PC-3 (cell line): ENCODE data around the gene PHF2. TPM values are rescaled to one million over a fixed set of nuclear protein-coding genes. Genes with fewer than 3 reads are reported as not detected.

ENCODE experiments used
- ATAC-seq: fragments of 200-7000 bp; cut with Tn5 transposase; 2 replicates; pipeline ENCODE4 v1.9.1; 2020; ENCODE audit warnings: mild to moderate bottlenecking, moderate library complexity
- BruUV-seq: library from RNA; stranded (reverse); fragments of 400-500 nt; replicated peaks from 2 replicates; lab custom pipeline; 2021; lab: Mats Ljungman, UMichigan
- CTCF ChIA-PET: fragments of 300-600 bp; sonication (Branson Sonifier 250); formaldehyde crosslinking; loops from one replicate; lab custom pipeline; 2022; ENCODE audit warnings: antibody characterized with exemption; lab: Charles Lee
- POLR2A ChIA-PET: fragments of 300-600 bp; sonication (Branson Sonifier 250); formaldehyde crosslinking; loops from one replicate; lab custom pipeline; 2022; ENCODE audit warnings: antibody characterized with exemption; ENCODE audit not compliant: unreplicated experiment; lab: Charles Lee
- DNase-seq: peaks from one replicate; pipeline ENCODE4 v3.0.0-alpha.2; 2015
- H2AFZ ChIP-seq: fragments of 300-600 bp; sonication (generic); 2 replicates; pipeline ENCODE4 v1.6.0; 2016; ENCODE audit warnings: antibody characterized with exemption, low read length
- H3F3A ChIP-seq: fragments of 300-600 bp; sonication (generic); one replicate; pipeline ENCODE4 v1.6.0; 2017; ENCODE audit warnings: antibody characterized with exemption, low read length, control low read depth, mild to moderate bottlenecking; ENCODE audit not compliant: unreplicated experiment
- H3K27ac ChIP-seq: fragments of 300-600 bp; sonication (generic); 2 replicates; pipeline ENCODE4 v1.5.1; 2016; ENCODE audit warnings: mild to moderate bottlenecking, low read length
- H3K27me3 ChIP-seq: fragments of 300-600 bp; sonication (generic); 2 replicates; pipeline ENCODE4 v1.6.1; 2016; ENCODE audit warnings: low read length, mixed read lengths
- H3K36me3 ChIP-seq: fragments of 300-600 bp; sonication (generic); 2 replicates; pipeline ENCODE4 v1.6.1; 2016; ENCODE audit warnings: low read depth, mixed run types, low read length, mixed read lengths
- H3K4me1 ChIP-seq: fragments of 300-600 bp; sonication (generic); 2 replicates; pipeline ENCODE4 v1.5.1; 2016; ENCODE audit warnings: low read length; ENCODE audit not compliant: insufficient read depth
- H3K4me2 ChIP-seq: fragments of 300-600 bp; sonication (generic); 2 replicates; pipeline ENCODE4 v1.6.0; 2016; ENCODE audit warnings: low read length
- H3K4me3 ChIP-seq: fragments of 300-600 bp; sonication (generic); 2 replicates; pipeline ENCODE4 v1.5.1; 2016; ENCODE audit warnings: mild to moderate bottlenecking, low read length, mixed read lengths
- H3K79me2 ChIP-seq: fragments of 300-600 bp; sonication (generic); 2 replicates; pipeline ENCODE4 v1.6.1; 2017; ENCODE audit warnings: low read length, mixed read lengths
- H3K9ac ChIP-seq: fragments of 300-600 bp; sonication (generic); 2 replicates; pipeline ENCODE4 v1.6.0; 2016; ENCODE audit warnings: mild to moderate bottlenecking, low read length
- H3K9me2 ChIP-seq: fragments of 300-600 bp; sonication (generic); replicated peaks from 2 replicates; pipeline ENCODE4 v1.6.1; 2016; ENCODE audit warnings: mixed run types, low read length, mixed read lengths
- H3K9me3 ChIP-seq: fragments of 300-600 bp; sonication (generic); 2 replicates; pipeline ENCODE4 v1.6.1; 2016; ENCODE audit warnings: low read length, mixed read lengths
- H4K20me1 ChIP-seq: fragments of 300-600 bp; sonication (generic); 2 replicates; pipeline ENCODE4 v1.6.1; 2016; ENCODE audit warnings: low read length, mixed read lengths
- EZH2 ChIP-seq: fragments of 300-600 bp; sonication (generic); IDR thresholded peaks from one replicate; pipeline ENCODE4 v1.6.1; 2017; ENCODE audit warnings: antibody characterized with exemption, mild to moderate bottlenecking, low read length; ENCODE audit not compliant: unreplicated experiment
- EZH2phosphoT487 ChIP-seq: fragments of 300-600 bp; sonication (generic); IDR thresholded peaks from 2 replicates; pipeline ENCODE4 v1.6.1; 2018; ENCODE audit warnings: mild to moderate bottlenecking, antibody characterized with exemption, low read length, borderline replicate concordance
- intact Hi-C: fragments of 100-400 bp; cut with micrococcal nuclease; formaldehyde crosslinking; loops from 2 replicates; pipeline ENCODE4 v1.9.0; 2023
- total RNA-seq: library from RNA; depleted of rRNA; stranded (reverse); fragments of >200 nt; gene quantifications from 2 replicates; pipeline ENCODE4 v1.2.3, GENCODE V29; 2014
- TF ChIP-seq, protein P1 (sequence below): fragments of 300-600 bp; sonication (generic); conservative IDR thresholded peaks from 2 replicates; pipeline ENCODE4 v1.5.1; 2017; ENCODE audit warnings: antibody characterized with exemption, low read depth, mild to moderate bottlenecking, low read length

Gene PHF2
- total RNA-seq, 1 experiment from 2014 or later: 10.6 TPM

GRCh38 chr9:93636172-93636661 is 59.8 kb downstream of the PHF2 start:
- H3K4me1 ChIP-seq: no peaks in the 10 kb centered on the region
- TF ChIP-seq EZH2phosphoT487 (no peak), EZH2 (no peak)
- TF ChIP-seq, protein P1, sequence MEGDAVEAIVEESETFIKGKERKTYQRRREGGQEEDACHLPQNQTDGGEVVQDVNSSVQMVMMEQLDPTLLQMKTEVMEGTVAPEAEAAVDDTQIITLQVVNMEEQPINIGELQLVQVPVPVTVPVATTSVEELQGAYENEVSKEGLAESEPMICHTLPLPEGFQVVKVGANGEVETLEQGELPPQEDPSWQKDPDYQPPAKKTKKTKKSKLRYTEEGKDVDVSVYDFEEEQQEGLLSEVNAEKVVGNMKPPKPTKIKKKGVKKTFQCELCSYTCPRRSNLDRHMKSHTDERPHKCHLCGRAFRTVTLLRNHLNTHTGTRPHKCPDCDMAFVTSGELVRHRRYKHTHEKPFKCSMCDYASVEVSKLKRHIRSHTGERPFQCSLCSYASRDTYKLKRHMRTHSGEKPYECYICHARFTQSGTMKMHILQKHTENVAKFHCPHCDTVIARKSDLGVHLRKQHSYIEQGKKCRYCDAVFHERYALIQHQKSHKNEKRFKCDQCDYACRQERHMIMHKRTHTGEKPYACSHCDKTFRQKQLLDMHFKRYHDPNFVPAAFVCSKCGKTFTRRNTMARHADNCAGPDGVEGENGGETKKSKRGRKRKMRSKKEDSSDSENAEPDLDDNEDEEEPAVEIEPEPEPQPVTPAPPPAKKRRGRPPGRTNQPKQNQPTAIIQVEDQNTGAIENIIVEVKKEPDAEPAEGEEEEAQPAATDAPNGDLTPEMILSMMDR: no peak
- no peak for ATAC-seq
- ChIA-PET CTCF (no interaction called here), POLR2A (no interaction called here)
- no peak overlapping the region for H3K4me2 ChIP-seq
- no peak overlapping the region for H3K9ac ChIP-seq
- H3K4me3 ChIP-seq: no peak overlapping the region
- no peaks in the 10 kb centered on the region for H3K27me3 ChIP-seq
- DNase-seq: no peak
- no peaks in the 10 kb centered on the region for H3K9me2 ChIP-seq
- intact Hi-C loops: no loop called here
- no peaks in the 10 kb centered on the region for H3K9me3 ChIP-seq
- H2AFZ ChIP-seq: no peak overlapping the region
- H3K36me3 ChIP-seq: no peaks in the 10 kb centered on the region
- H3K79me2 ChIP-seq: no peaks in the 10 kb centered on the region
- H3F3A ChIP-seq: no peaks in the 10 kb centered on the region
- no peaks in the 10 kb centered on the region for H4K20me1 ChIP-seq
- BruUV-seq: no TSS peak
- no peak overlapping the region for H3K27ac ChIP-seq

GRCh38 chr9:93636667-93637066 is 60.3 kb downstream of the PHF2 start:
- ChIA-PET POLR2A (no interaction called here), CTCF (no interaction called here)
- Histone ChIP-seq H3F3A (no peaks in the 10 kb centered on the region), H3K9me3 (no peaks in the 10 kb centered on the region), H3K79me2 (no peaks in the 10 kb centered on the region), H3K4me1 (no peaks in the 10 kb centered on the region), H2AFZ (no peak overlapping the region), H4K20me1 (no peaks in the 10 kb centered on the region), H3K9me2 (no peaks in the 10 kb centered on the region), H3K36me3 (no peaks in the 10 kb centered on the region), H3K4me2 (no peak overlapping the region), H3K27ac (no peak overlapping the region), H3K9ac (no peak overlapping the region), H3K4me3 (no peak overlapping the region), H3K27me3 (no peaks in the 10 kb centered on the region)
- DNase-seq (no peak), ATAC-seq (no peak)
- BruUV-seq: no TSS peak
- TF ChIP-seq, protein P1: no peak
- TF ChIP-seq EZH2 (no peak), EZH2phosphoT487 (no peak)
- intact Hi-C loops: no loop called here

DNA sequence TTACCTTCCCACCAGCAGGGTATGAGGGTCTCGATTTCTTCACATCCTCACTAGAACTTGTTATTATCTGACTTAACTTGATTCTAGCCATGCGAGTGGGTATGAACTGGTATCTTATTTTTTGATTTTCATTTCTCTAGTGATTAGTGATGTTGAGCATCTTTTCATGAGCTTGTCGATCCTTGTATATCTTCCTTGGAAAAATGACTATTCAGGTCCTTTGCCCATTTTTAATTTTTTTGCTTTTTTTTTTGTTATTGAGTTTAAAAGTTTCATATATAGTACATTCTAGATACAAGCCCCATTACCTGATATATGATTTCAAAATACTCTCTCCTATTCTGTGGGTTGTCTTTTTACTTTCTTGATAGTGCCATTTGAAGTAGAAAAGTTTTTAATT is 61.5 kb downstream of the PHF2 start:
- no peaks in the 10 kb centered on the region for H4K20me1 ChIP-seq
- BruUV-seq: no TSS peak
- no peaks in the 10 kb centered on the region for H3K27me3 ChIP-seq
- ATAC-seq (no peak), DNase-seq (no peak)
- no peak overlapping the region for H3K4me3 ChIP-seq
- H3K4me1 ChIP-seq: peaks cover 1% of the 10 kb centered on the region; the same call in 1 of the 2 replicates
- no peak overlapping the region for H3K9ac ChIP-seq
- H3K36me3 ChIP-seq: no peaks in the 10 kb centered on the region
- H2AFZ ChIP-seq: no peak overlapping the region
- no peaks in the 10 kb centered on the region for H3K9me2 ChIP-seq
- ChIA-PET CTCF (no interaction called here), POLR2A (no interaction called here)
- TF ChIP-seq EZH2: no peak
- TF ChIP-seq, protein P1: no peak
- no peak for TF ChIP-seq EZH2phosphoT487
- no peak overlapping the region for H3K4me2 ChIP-seq
- H3K79me2 ChIP-seq: no peaks in the 10 kb centered on the region
- H3K9me3 ChIP-seq: no peaks in the 10 kb centered on the region
- no peaks in the 10 kb centered on the region for H3F3A ChIP-seq
- intact Hi-C loops: no loop called here
- H3K27ac ChIP-seq: no peak overlapping the region
